HL-60/S4 treated with phorbol 12-myristate 13-acetate at 8.2 ng/mL for 4 days and 3 days (cell line): ENCODE results near the gene CPSF2.

ENCODE experiments used
- in situ Hi-C: fragments of 300-500 bp; cut with MboI; formaldehyde crosslinking; loops from 2 replicates; pipeline ENCODE4 v1.15.0; 2022; ENCODE audit warnings: low sequenced_read_pairs

Gene CPSF2

DNA sequence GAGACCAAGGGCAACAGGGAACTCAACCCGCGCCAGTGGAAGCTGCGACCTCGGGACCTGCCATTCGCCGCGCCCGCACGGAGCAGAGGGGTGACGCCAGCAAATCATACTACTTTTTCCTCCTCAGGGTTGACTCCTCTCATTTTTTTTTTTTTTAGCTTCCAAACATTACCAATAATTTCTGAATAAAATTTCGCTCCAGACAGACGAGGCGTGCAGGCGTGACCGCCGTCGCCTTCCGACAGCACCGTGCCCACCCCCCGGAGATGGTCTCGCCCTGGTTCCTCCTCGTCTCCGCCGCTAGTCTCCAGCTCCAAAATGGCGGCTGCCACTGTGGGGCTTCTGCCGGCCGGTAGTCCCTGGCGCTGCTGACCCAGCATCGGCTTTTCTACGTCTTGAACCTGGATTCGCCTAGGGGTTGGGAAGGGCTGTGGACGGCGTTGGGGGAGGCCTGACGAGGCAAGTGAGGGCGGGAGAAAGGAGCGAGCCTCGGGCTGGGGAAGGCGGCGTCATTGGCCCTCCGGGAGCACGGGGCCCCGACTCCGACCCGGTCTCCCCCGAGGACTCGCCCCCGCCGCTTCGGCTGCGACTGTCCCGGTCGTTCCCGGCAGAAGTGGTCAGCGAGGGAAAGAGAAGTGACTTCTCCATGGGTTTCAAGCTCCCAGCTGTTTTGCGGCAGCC is at the start of gene CPSF2, which contains the start of gene NDUFB1:
TSS of gene CPSF2 (plus strand) at position 300 of the 681 bp plus-strand sequence. CDS start 9,016 bp downstream, outside the sequence.
TSS of gene NDUFB1 (minus strand) at position 37 of the 681 bp plus-strand sequence. CDS start 4,069 bp downstream, outside the sequence.
- in situ Hi-C loops = no loop called here

DNA sequence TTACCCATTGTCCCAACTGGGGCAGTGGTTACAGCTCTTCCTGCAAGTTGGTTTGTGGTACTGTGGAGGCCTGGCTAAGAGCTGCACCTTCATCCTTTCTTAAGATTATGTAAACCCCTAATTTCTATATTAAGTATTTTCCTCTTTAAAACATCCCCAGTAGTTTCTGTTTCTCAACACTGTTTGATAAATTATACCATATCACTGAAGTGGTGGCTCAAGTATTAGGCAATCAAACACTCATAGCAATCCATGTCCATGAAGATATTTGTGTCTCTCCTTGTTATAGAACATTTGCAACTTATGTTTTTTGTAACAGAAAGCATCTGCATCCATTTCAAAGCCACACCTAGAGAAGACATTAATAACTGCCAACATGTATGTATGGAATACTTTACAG is 47.2 kb upstream of the CPSF2 start:
- in situ Hi-C loops = no loop called here

DNA sequence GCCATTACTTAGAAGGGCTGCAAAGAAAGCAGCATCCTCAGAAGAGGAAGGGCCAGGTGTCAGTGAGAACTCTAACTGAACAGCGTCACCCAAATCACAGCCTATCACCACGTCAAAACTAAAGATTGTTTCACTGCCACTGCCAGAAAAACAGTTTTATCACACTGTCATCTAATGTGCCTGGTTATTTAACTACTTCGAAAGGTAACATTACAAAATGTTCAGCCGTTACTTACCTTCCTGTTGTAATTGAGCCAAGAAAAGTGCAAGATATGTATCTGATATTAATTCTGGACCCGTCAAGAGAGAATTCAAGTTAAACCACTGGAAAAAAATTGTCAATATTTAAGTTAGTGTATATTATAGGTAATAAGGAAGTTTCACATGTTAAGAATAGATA is 33.3 kb upstream of the CPSF2 start:
- in situ Hi-C loops = no loop called here

DNA sequence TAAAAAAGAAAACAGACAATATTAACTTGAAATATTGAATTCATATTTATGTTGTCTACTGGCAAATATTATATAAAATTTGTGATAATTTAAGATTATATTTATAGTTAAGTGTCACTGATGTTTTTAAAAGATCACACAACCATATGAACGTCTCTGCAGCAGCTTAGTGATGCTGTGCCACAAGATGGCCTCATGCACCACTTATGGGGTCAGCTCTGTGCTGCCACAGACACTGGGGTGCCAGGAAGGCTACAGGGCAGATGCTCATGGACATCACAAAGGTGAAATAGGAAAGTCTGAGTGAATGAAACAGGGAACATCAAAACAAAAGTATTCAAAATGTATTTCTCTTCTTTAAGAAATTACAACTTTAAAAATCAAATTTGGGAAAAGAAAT is 28.4 kb upstream of the CPSF2 start:
- in situ Hi-C loops = no loop called here

DNA sequence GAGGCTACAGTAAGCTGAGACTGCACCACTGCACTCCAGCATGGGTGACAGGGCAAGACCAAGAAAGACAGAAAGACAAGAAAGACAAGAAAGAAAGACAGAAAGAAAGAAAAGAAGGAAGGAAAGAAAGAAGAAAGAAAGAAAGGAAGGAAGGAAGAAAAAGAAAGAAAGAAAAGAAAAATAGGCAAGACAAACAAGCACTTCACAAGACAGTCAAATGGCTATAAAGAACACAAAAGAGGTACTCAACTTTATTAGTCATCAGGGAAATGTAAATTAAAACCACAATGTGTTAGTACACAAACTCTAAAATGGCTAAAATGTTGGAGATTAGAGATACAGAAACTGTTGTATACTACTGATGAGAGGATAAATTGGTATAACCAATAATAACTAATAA is 22.0 kb upstream of the CPSF2 start:
- in situ Hi-C loops = no loop called here

DNA sequence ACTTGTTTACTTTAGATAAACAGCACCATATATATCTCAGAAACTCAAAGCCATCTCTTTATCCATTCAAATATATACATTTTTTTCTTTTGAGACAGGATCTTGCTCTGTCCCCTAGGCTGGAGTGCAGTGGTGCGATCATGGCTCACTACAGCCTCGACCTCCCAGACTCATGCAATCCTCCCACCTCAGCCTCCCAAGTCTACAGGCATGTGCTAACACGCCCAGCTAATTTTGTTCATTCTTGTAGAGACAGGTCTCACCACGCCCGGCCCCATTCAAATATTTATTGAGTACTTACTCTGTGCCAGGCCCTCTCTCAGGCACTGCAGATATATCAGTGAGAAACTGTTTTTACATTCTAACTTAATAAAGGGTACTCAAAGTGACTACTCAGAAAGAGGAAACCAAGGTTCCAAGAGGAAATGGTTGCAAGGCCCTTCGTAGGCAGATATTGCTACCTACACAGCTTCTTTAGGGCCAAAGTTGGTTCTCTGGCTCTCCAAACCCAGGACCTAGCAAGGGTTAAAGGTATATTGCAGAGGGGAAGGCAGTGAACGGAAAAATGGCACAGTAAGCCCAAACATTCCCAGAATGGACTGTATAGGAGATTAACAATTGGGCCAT is 18.3 kb upstream of the CPSF2 start:
- in situ Hi-C loops = no loop called here

DNA sequence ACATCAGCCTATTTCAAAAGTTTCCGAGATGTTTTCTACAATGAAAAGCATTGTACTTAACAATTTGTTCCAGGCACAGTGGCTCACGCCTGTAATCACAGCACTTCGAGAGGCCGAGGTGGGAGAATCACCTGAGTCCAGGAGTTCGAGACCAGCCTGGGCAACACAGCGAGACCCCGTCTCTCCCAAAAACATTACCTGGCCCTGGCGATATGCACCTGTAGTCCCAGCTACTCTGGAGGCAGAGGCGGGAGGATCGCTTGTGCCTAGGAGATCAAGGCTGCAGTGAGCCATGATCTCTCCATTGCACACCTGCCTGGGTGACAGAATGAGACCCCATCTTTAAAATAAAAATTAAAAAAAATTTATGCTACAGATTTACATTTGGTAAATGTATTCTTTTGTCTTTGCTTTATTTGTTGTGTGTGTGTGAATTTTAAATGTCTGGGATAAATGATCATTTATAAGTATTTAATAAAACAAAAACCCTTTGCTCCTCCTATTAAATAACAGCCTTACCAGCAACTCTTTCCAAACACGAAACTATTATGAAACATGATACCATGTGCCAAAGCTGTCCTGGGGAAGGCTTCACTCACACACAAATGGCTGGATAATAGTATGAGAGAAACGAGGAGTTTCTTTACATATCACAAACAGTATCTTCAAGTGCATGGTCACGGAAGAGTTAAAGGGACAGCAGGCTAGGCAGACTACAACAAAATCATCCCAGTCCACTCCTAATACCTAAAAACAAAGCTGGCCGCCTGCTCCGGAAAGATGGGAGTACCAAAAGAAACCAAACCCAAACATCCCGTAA is 16.5 kb upstream of the CPSF2 start:
- in situ Hi-C loops = no loop called here

DNA sequence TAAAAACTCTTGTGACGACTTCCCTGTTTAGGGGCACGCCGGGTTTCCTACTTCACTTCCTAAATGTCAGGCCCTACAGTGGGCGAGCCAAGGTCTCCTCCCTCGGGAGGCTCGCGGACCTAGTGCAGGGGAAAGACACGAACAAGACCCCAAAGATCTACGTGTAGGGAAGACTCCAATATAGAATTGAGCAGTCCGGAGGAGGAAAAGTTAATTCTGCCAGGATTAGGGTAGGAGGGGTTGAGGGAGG is 16.0 kb upstream of the CPSF2 start:
- in situ Hi-C loops = no loop called here

DNA sequence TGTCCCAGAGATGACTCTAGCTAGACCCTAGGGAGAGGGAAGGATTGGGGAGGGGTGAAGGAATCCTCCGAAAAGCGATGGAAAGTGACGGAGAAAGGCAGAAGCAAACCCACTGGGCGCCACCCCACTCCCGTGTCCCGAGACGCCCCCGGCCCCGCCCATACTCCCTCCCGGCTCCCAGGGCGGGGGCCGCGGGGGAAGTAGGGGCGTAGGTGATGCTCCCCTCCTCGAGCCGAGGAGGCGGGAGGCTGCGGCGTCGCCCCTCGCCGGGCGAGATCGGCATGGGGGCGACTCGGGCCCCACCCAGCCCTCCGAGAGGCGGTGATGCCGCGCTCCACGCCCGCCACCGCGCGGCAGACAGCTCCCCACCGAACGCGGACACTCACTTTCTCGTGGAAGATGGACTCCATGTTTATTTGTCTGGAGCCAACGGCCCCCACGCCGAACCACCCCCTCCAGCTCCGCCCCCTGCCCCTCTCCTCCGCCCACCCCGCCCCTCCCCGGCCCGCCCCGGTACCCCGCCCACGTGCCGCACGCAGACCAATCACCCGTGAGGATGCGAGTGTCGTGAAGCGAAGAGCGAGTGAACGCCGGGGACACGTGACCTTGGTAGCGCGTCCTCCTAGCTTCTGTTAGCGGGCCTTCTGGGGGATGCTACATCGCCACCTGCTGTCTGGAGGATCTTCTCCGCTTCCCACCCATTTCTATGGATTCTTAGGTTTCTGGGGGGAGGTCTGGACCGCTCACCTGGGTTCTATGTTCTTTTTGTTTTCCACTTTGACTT is 15.4 kb upstream of the CPSF2 start, which contains the start of gene ATXN3:
TSS of gene ATXN3 (minus strand) at position 440 of the 784 bp plus-strand sequence. CDS start at position 410, 30 bp downstream.
- in situ Hi-C loops = no loop called here

DNA sequence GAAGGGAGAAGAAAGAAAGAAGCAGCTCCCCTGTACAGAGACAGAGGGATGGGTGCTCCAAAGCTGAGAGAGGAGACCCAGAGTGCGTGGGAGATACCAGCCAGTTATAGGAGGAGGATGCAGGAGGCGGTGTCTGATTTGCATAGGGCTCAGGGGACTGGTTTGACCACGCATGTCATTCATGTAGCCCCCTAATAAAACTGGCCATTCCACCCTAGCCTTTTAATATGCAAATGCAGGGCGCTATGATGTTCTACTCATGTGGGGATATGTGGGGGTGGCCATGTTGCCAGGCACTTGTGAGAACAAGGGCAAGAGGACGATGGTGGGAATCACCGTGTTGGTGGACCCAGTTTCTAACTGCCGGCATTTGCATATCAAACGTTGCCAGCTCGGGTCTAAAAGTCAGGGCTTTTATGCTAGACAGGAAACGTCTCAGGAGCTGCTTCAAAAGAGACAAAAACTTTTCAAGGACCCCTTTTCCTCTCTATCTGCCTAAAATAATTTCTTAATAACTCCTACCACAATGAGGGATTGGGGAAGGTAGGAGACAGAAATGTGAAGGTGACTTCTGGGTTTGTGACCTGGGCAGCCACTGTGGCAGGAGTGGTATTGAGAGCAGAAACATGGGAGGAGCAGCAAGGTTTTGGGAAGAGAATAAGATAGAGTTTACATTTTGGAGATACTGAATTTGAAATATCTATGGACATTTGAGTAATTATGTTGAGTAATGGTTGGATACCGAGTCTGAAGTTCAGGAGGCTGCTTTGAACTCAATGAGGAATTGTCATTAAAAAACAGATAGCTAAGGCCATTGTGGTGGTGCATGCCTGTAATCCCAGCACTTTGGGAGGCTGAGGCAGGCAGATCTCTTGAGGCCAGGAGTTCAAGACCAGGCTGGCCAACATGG is 13.2 kb upstream of the CPSF2 start:
- in situ Hi-C loops = no loop called here

DNA sequence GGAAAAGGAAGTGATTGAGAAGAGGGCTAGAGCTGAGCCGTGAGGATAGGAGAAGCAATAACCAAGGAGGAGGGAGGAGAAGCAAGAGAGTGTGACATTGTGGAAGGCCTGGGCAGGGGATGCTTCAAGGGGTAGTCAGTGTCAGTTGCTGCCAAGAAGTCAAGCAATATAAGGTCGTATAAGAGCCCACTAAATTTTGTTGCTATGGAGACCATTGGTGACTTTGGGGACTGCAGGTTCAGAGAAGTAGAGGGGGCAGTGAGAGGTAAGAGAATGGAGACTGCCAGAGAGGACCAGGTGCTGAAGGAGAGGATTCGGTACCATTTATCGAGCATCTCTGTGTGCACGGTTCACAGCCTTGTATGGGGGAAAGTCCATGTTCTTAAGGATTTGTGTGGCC is 12.3 kb upstream of the CPSF2 start:
- in situ Hi-C loops = no loop called here

DNA sequence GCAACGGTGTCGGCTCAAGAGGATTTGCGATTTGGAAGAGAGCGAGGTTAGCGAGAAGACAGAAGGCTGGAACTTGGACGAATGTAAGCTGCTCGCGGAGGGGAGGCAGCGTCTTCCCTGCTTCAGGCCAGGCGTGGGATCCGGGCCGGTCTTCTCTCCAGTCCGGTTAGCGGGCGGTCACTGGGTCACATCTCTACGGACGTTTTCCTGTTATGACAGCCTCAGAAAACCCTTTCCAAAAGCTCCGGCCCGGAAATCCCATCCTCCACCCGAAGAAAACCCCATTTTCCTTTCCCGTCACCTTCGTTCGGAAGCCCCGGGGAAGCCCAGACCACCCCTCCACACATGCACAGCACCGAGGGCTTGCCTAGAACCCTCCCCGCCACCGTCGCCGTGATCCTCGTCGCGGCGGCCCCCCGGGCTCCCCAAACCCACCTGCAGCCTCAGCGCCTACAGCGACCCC is 531 bp upstream of the CPSF2 start:
- in situ Hi-C loops = no loop called here

DNA sequence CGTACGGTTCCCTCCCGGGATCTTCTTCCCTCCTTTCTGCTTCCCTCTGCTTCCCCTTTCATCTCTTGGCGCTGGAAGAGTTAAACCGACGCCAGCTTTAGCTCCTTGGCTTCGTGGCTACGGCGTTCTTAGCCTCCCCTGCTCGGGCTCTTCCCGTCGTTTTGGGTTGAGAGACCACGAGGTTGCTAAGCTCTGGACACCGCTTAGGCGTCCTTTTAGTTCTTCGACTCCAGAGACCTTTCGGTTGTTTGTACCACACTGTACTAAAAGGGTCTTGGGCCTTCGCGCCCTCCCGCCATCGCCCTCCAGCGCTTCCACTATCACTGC is 545 bp downstream of the CPSF2 start:
- in situ Hi-C loops = no loop called here

DNA sequence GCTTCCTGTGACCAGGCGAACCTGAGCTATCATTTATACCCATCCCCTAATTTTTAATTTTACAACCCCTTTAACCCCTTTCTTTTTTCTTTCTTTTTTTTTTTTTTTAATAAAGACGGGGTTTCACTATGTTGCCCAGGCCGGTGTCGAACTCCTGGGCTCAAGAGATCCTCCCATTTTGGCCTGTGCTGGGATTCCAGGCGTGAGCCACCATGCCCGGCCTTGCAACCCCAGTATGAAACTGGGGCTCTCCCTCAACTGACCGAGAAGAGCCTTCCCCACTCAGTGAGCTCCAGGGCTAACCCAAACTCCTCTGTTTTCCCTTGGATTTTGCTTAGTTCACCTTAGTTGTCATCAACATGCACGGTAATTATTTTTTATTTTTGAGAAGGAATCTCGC is 992 bp downstream of the CPSF2 start:
- in situ Hi-C loops = no loop called here

DNA sequence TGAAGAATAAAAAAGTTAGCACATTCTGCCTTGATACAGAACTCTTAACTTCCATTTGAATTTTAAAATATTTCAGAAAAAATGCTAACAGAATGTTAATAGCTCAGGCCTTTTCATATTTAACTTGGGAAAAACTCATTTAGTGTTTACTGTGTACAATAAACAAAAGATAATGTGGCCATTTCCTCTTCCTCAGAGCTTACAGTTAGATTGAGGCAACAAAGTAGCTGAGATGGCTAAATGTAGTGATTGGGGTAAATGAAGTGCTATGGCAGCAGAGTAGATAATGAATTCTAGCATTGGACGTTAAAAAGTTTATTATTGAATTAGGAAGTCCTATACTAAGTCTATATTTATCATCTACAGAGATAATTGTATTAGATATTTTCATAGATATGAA is 12.7 kb downstream of the CPSF2 start:
- in situ Hi-C loops = no loop called here

DNA sequence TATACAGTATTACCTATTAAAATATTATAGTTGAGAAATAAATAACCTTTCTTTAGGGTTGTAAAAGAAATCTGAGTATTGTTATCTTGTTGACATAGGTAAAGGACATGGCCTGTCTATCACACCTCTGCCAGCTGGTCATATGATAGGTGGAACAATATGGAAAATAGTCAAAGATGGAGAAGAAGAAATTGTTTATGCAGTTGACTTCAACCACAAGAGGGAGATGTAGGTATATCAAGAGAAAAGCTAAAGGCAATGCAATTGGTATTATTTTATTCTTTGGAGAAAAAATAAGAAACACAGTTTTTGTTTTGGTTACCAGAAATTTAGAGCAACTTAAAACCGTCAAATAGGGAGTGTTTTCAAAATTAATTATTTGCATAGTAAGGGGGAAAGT is 13.5 kb downstream of the CPSF2 start:
- in situ Hi-C loops = no loop called here

DNA sequence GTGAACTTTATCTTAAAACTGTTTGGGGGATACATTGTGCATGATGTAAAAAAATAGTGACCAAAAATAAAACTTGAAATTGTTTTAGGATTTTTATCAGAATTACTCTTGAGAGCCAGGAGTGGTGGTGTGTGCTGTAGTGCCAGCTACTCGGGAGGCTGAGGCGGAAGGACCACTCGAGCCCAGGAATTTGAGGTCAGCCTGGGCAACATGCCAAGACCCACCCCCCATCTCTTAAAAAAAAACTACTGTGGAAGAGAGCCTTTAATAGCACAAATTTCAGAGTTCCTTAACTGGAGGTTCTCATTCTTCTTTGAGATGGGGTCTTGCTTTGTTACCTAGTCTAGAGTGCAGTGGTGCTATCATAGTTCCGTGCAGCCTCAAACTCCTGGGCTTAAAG is 21.5 kb downstream of the CPSF2 start:
- in situ Hi-C loops = no loop called here

DNA sequence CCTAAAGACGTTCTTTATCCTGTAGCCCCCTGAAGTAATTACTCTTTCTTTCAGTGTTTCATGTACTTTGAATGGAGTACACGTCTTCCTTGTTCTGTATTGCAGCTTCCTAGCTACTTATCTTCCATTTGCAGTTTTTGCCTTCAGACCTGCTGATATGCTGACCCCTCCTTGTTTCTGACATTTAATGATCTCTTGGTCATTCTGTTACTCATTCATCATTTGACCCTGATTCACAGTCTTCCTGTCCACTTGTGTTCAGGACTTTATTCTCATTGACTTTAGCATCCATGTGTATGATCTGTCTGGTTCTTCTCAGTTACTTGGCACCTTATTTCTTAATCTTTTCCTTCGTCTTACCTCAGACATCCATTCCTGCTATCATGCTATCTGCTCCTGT is 22.2 kb downstream of the CPSF2 start:
- in situ Hi-C loops = no loop called here

DNA sequence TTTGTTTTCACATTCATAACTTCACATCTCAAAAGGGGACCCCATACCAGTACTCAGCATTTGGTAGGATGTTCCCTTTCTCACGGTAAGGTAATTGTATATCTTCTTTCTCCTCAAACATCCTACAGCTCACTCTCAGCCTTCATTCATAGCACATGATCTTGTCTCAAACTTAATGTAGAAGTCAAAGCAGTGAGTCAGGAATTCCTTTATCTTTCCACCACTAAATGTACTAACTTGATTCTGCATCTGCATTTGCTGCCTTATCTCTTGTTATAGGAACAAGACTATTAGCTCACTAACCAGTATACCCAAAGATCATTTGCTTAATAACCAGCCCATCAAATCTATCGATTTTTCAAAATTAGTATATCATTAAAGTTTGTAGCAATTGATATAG is 22.9 kb downstream of the CPSF2 start:
- in situ Hi-C loops = no loop called here

DNA sequence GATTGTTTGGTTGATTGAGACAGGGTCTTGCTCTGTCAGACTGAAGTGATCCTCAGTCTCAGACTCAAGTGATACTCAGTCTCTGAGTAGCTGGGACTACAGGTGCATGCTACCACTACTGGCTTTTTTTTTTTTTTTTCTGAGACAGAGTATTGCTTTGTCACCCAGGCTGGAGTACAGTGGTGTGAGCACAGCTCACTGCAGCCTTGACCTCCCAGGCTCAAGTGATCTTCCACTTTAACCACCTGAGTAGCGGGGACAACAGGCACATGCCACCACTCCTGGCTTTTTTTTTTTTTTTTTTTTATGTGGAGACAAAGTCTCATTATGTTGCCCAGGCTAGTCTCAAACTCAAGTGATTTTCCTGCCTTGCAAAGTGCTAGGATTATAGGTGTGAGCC is 31.8 kb downstream of the CPSF2 start:
- in situ Hi-C loops = no loop called here
